Activated CD4-positive, alpha-beta T cell treated with anti-CD3 and anti-CD28 coated beads, Interleukin-10, Interleukin-2, amounts not matched to agents 100 ng/mL and 50 ng/mL, durations not matched to agents 16 hours and 8 hours (primary cell): ENCODE measurements around the gene RALGDS.
"Not testable (repeated sequence)": the region's sequence is repeated elsewhere in the genome, so short reads cannot be mapped to it uniquely, and the experiment has no call there.

Experiments
- DNase-seq: peaks from one replicate; pipeline ENCODE4 v3.0.0-alpha.2; 2020

RALGDS gene

GRCh38 chr9:133121198-133121914 lies at the start of gene RALGDS:
TSS of gene RALGDS (minus strand) at chr9:133121240. CDS start at chr9:133121154, 86 bp downstream.
- DNase-seq: peak; percentile 94

DNA sequence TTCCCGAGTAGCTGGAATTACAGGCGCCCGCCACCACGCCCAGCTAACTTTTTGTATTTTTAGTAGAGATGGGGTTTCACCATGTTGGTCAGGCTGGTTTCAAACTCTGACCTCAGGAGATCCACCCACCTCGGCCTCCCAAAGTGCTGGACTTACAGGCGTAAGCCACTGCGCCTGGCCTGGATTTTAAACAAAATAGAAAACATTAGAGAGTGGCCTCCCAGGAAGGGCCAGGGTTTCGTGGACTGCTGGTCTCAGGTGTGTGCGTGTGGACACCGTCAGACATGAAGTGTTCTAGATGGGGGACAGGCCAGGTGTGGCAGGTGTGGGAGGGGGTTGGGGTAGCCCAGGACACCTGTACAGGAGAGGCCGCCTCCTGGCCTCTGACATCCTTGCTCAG lies 49.7 kb upstream of the RALGDS start:
- DNase-seq: no peak

DNA sequence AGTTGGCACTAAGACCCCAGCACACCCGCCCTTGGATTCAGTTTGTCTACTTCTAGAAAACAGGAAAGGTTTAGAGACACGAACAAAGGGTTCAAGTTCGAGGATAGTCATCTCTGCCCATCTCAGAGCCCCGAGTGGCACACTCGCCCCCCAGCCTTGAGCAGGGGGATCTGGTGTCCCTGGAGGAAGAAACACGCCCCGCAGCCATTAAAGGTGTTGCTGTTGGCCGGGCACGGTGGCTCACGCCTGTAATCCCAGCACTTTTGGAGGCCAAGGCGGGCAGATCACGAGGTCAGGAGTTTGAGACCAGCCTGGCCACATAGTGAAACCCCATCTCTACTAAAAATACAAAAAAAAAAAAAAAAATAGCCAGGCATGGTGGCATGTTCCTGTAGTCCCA lies 48.6 kb upstream of the RALGDS start:
- not testable (repeated sequence) for DNase-seq

GRCh38 chr9:133169102-133169501 lies 48.1 kb upstream of the RALGDS start:
- no peak for DNase-seq

DNA sequence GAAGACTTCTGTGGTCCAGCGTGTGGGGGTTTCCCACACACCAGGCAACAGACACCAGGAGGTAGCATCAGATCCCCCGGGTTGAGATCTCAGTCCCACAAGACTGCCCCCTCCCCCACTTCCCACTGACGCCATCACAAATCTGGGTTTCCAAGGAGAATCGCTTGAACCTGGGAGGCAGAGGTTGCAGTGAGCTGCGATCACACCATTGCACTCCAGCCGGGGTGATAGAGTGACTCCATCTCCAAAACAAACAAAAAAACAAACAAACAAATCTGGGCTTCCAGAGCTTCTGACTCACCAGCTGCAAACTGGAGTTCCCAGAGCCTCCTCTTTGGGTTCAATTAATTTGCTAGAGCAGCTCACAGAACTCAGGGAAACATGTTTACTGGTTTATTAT lies 47.4 kb upstream of the RALGDS start:
- no peak for DNase-seq

DNA sequence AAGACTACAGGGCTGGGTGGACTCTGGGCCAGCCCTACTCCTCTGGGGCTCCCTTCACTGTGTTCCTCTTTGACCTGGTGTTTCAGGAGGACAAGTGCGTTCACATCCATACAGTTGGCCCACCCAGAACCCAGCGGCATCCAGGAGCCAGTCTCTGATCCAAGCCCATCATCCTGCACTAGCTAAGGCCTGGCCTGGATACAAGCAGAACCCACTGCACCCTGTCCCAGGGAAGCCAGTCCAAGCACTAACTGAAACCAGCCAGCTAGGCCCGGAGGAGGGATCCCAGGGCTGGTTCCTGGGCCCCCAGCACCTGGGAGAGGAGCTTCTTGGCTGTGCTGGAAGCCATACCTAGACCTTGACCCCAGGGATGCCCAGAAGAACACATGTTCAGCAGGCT lies 46.7 kb upstream of the RALGDS start:
- no peak for DNase-seq

DNA sequence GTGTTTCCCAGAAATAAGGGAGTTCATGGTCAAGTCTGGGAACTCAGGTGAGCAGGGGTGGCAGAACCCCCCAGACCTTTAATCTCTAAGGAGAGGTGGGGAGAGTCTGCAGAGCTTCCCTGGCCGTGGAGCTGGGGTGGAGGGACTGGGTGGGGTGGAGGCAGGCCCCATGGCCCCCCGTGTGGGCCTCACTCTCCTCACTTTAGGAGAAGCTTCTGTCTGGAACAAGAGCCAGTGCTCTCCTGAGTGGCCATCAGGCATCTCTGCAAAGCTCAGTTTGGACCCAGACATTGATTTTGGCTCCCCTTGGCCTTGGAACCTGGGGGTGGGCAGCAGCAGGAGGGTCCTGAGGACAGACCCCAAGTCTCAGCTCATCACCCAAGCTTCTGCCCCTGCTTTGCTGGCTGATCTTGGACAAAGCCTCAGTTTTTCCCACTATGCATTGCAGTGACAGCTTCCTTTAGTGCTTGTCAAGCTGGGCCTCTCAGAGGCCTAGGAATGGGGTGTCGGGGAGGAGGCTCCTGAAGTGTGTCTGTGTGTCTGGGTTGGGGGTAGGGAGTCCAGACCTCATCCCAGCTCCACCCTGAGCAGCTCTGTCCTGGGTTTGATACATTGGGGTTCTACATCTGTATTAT lies 46.2 kb upstream of the RALGDS start:
- no peak for DNase-seq

DNA sequence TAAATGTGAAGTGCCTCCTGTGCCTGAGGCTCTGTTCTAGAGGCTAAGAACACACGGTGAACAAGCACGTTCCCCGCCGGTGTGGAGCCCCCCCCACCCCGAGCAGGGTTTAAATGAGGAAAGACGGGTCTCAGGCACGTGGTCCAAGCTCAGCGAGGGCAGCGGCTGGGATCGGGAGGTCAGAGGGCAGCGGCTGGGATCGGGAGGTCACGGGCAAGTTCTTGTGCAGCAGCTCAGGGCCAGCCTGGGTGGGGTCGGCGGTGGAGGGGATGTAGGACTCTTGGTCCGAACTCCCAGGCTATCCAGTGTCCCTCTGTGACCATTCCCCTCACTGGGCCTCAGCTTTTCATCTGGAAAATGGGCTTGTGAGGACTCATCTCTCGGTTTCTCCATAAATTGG lies 45.4 kb upstream of the RALGDS start:
- no peak for DNase-seq

DNA sequence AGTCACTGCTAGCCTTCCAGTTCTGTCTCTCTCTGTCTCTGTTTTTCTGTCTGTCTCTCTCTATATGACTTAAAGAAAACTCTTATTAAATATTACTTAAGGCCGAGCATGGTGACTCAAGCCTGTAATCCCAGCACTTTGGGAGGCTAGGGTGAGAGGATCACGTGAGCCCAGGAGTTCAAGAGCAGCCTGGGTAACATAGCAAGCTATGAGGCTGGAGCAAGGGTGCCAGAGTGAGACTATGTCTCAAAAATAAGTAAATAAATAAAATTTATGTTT lies 44.4 kb upstream of the RALGDS start:
- no peak for DNase-seq

DNA sequence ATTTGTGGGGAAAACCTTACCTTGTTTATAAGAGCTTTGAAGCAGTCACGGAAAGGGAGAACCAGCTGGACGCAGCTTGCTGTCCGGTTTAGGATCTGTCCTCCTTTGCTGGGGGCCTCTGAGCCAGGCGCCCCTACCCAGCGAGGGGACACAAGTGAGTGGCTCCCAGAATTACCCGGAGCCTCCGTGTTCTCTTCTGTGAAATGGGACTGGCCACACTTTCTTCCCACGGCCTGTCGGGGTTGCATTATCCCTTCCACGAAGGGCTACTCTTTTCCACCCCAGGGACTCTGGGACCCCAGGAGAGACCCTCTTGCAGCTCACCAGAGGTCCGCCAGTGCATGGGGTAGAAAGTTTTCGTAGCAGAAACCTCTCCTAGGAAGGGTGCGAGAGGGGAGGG lies 43.2 kb upstream of the RALGDS start:
- no peak for DNase-seq

DNA sequence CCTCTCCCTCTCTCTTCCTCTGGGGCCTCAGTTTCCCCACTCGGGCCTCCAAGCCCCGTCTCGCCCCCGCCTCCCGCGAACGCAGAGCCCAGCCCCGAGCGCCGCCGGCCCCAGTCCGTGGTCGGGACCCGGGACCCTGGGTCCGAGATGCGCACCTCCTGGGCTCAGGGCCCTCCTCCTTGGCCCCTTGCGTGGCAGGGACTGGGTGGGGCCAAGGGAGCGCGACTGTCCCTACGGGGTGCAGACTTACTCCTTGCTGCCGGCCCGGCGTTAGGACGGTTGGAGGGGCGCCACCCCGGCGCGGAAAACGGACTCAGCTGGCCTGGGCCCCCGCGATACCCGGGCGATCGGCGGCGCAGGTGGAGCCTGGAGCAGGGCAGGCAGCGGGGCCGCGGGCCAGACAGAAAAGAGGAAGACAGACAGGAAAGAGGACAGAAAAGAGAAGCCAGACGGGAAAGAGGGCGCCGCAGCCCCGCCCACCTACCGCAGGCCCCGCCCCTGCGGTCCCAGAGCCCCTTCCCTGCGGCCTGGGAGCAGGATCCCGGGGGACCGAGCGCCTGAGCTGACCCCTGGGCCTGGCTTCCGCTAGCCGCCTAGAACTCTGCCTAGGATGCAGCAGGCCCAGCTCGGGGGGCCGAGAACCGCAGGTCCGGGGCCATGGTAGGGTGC lies 42.6 kb upstream of the RALGDS start, which contains the start of gene GBGT1:
Gene GBGT1, minus strand, starts transcription at position 411 of the 669 bp plus-strand sequence. CDS start 1,502 bp downstream, outside the sequence.
- DNase-seq: peak; percentile 30

DNA sequence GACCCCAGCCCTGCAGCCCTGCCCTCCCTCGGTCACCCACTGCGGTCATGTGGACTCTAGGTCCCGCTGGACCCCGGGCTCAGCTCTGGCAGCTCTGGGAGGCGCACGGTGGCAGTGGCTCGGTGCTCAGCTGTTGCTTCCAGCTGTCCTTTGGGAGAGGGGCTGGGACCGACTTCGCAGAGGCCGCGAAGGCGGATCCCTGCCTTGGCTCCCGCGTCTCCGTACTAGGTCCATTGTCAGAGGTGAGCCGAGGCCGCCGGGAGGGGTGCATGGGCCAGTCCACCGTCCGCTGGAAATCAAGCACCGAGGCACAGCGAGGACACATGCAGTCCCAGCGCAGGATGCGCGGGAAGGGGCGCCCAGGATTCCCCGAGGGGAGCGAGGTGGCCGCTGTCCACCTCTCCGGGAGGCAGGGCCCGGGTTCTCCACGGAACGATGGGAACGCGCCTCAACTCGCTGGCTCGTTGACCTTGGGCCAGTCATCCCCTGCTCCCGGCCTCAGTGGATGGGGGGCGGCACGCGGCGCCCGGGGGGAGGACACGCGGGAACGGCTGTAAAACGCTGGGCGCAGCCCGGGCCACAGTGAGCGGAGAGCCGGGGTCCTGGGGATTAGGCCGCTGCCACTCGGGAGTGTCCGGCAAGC lies 41.9 kb upstream of the RALGDS start:
- DNase-seq: no peak

GRCh38 chr9:133161547-133161950 lies 40.5 kb upstream of the RALGDS start:
- no peak for DNase-seq

- DNase-seq: peak; percentile 60
Observed at GRCh38 chr9:133160742-133161546, 39.9 kb upstream of the RALGDS start.

DNA sequence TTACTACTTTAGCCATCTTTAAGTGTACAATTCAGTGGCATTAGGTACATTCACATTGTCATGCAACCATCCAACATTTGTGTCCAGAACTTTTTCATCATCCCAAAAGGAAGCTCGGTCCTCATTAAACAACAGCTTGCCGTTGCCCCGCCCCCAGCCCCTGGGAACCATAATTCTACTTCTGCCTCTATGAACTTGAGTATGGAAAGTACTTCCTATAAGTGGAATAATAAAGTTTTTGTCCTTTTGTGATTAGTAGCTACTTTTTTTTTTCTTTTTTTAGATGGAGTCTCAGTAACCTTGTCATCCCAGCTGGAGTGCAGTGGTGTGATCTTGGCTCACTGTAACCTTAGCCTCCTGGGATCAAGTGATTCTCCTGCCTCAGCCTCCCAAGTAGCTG lies 37.7 kb upstream of the RALGDS start:
- DNase-seq: no peak

- no peak for DNase-seq
Observed at GRCh38 chr9:133155156-133155555, 34.1 kb upstream of the RALGDS start.

DNA sequence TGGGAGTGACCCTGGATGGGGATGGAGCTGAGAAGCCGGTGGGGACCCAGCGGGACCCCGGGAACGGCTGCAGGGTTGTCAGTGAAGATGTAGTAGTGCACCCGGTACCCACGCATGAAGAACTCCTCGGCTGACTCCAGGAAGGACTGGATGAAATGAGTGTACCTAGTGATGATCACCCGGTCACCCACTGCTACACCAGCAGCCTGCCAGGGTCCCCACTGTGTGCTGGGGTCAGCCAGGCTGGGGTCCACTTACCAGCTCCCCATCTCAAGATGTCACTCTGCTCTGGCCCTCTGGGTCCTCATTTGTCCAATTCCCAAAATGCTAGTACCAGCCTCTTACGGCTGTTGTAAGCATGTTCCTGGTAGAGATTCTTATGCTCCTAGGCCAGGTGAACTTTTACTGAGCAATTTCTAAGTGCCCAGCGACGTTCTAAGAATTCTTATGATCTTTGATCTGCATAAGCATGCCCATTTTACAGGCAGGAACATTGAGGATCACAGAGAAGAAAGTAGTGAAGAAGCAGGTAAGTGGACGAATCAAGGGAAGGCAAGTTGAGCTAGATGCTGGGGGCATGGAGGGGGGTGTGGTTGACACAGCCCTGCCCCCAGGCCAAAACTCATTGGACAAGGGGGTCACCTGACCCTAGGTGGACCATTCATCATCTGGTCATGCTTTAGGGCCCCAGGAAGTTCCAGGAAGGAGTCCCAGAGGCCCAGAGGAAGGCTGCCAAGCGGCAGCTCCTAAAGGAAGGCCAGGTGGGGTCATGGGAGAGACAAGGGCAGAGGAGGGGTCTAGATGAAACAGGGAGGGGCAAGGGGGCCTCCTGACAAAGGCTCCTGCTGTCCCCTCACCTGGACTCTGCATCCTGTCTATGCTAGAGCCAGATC lies 33.3 kb upstream of the RALGDS start:
- DNase-seq: no peak

DNA sequence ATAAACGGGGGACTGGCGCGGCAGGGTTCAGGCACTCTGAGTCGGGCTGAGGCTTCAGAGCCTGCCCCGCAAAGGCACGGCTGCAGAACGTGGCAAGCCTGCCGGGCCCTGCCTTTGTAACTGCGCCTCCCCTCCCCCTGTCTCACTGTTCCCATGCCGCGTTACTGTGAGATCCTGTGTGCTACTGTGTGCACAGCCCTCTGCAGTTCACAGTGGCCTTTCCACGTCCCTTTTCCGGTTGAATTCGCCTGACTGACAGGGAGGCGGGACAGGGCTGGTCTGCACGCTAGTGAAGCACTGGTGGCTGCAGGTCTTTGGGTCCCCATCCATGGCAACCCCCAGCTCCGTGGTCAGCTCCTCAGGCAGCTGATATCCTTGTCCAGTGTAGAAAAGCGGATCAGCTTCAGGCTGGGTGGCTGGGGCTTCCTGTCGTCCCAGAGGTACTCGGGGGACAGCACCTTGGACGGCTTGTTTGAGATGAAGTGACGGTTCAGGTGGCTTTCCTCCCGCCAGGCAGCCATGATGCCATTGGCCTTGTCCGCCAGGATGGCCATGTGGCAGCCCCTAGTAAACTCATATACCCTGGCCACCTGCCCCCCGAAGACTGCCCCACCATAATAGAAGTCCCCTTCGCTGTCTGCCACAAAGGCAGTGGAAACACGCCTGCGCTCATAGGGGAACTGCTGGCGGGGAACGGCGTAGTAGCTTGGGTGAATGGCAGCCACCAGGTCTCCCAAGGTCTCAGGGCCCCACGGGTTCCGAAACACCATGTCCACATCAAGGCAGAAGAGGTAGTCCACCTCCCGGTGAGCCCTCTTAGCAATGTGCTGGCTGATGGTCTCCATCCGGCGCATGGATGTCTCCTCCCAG lies 32.4 kb upstream of the RALGDS start:
- DNase-seq: no peak

- DNase-seq: no peak
Observed at GRCh38 chr9:133151601-133152525, 30.8 kb upstream of the RALGDS start.

DNA sequence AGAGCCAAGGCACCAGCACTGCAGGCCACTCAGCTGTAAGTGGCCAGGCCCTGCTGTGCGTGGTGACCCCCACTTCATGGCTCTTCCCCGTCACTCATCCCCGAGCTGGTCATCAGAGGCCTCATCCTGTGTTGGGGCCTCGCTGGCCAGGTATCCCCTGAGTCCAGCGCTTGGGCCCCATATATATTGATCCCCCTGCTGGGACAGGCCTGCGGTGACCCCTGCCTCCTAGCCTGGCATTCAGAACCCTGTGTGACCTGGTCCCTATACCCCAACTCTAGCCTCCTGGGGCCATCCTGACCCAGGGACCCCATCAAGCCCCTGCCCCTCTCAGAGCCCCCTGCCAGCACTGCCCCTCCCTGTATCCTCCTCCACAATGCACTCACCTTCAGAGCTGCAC lies 30.0 kb upstream of the RALGDS start:
- no peak for DNase-seq
